ENCODE results near the gene SLC11A1.

Gene SLC11A1

DNA sequence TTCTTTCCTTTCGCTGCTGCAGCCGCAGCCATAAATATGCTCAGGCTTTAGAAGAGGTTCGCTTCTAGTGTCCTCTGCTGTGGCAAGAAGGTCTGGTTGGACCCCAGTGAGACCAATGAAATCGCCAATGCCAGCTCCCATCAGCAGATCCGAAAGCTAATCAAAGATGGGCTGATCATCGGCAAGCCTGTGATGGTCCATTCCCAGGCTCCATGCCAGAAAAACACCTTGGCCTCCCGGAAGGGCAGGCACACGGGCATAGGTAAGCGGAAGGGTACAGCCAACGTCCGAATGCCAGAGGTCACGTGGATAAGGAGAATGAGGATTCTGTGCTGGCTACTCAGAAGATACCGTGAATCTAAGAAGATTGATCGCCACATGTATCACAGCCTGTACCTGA is 28.0 kb upstream of the SLC11A1 start:
- ChIA-PET CTCF (interaction anchor here (5.0 kb wide), 1 partner anchor 52 kb away, joined by 31 read pairs; no protein-coding TSS in a partner anchor), POLR2A (ENCODE audit: low non-redundant PET) (no interaction called here)
- H3K27ac ChIP-seq: no peak overlapping the region
- TF ChIP-seq, protein P1, sequence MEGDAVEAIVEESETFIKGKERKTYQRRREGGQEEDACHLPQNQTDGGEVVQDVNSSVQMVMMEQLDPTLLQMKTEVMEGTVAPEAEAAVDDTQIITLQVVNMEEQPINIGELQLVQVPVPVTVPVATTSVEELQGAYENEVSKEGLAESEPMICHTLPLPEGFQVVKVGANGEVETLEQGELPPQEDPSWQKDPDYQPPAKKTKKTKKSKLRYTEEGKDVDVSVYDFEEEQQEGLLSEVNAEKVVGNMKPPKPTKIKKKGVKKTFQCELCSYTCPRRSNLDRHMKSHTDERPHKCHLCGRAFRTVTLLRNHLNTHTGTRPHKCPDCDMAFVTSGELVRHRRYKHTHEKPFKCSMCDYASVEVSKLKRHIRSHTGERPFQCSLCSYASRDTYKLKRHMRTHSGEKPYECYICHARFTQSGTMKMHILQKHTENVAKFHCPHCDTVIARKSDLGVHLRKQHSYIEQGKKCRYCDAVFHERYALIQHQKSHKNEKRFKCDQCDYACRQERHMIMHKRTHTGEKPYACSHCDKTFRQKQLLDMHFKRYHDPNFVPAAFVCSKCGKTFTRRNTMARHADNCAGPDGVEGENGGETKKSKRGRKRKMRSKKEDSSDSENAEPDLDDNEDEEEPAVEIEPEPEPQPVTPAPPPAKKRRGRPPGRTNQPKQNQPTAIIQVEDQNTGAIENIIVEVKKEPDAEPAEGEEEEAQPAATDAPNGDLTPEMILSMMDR (conservative IDR thresholded peaks at IDR 0.05; ENCODE audit: low read depth): no peak
- DNase-seq (ENCODE audit: low spot score): no peak

DNA sequence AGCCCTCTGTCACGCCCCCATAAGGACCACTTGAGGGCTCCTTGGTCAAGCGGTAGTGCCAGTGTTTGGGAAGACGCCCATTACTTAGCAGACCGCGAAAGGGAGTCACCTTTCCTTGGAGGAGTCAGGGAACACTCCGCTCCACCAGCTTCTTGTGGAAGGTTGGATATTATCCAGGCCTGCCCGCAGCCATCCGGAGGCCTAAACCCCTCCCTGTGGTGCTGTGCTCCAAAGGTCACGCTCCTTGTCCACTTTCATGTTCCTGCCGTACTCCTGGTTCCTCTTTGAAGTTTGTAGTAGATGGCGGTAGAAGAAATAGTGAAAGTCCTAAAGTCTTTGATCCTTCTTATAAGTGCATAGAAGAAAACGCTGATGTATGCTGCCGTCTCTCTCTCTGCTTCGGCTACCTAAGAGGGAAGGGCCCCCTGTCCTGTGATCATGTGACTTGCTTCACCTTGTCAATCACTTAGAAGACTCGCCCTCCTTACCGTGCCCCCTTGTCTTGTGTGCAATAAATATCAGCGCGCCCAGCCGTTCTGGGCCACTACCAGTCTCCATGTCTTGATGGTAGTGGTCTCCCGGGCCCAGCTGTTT is 27.1 kb upstream of the SLC11A1 start:
- no peak for DNase-seq (ENCODE audit: low spot score)
- no peak overlapping the region for H3K27ac ChIP-seq
- CTCF ChIA-PET: interaction anchor here (2.4 to 5.0 kb wide), 2 partner anchors 53 to 57 kb away, joined by 6 to 31 read pairs; no protein-coding TSS in a partner anchor
- TF ChIP-seq, protein P1 (conservative IDR thresholded peaks at IDR 0.05; ENCODE audit: low read depth): no peak
- POLR2A ChIA-PET (ENCODE audit: low non-redundant PET): no interaction called here

DNA sequence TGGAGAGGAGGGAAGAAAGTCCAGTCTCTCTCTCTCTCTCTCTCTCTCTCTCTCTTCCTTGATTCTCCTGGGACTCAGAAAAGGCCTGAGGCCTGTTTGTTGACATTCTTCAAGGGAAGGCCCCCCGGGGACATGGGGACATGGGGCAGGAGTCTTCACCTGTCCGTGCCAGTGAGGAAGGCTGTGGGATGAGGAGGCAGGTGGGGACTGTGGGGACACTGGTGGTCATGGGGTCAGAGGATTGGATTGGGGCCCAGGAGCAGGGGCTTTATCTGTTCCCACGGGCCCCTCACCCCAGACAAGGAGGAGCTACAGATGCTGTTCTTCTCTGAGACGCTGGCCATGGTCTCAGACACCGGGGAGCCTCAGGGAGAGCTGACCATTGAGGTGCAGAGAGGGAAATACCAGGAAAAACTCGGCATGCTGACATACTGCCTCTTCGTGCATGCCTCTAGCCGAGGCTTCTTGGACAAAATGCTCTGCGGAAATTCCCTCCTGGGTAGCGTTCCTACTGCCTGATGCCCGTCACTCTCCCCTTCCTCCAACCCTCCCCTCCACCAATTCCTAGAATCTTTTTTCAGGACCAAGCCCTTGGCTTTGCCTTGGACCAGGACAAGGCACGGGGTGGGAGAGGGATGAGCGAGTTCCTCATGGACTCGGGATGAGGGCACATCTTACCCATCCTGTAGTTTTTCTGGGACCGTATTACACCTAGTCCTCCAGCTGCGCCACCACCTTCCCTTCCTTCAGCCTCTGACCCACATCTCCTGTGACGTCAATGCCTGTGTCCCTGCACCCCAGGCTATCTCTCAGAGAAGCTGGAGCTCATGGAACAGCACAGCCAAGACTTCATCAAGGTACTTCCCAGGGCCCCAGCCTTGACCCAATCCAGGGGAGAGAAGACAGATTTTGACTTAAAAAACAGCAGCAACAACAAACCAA is 24.6 kb upstream of the SLC11A1 start:
- no peak for DNase-seq (ENCODE audit: low spot score)
- H3K27ac ChIP-seq: peak overlapping the region; percentile 13
- POLR2A ChIA-PET (ENCODE audit: low non-redundant PET): no interaction called here
- TF ChIP-seq, protein P1 (conservative IDR thresholded peaks at IDR 0.05; ENCODE audit: low read depth): no peak
- CTCF ChIA-PET: interaction anchor here (0.6 to 5.0 kb wide), 10 partner anchors 8 to 104 kb away, joined by 3 to 31 read pairs (median 4); no protein-coding TSS in a partner anchor

DNA sequence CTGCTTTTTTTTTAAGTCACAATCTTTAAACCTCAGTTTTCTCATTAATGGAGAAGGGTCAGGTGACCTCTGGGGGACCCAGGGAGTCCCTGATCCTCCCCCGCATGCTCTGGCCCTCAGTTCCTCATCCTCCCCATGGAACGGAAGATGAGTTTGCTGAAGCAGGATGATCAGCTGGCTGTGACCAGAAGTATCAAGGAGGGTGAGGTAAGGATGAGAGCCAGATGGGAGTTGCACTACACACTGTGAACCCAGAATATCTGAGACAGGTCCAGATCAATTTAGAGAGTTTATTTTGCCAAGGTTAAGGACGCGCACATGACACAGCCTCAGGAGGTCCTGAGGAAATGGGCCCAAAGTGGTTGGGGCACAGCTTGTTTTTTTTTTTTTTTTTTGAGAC is 21.6 kb upstream of the SLC11A1 start:
- POLR2A ChIA-PET (ENCODE audit: low non-redundant PET): no interaction called here

DNA sequence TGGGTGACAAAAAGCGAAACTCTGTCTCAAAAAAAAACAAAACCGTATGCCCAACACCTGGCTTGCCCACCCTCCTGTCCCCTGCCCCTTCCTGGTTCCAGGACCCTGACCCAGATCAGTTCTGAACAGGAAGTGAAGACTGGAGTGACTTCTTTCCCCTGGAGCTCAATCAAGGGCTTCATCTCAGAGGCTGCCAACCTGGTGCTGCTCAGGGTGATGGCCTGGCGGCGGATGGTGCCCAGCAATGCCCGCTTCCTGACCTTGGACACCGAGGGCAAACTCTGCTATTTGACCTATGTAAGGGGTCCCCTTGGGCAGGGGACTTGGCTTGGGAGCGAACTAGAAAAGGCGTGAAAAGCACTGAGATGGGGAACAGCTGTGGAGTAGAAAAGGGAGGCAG is 19.5 kb upstream of the SLC11A1 start:
- ChIA-PET POLR2A (ENCODE audit: low non-redundant PET) (no interaction called here), CTCF (interaction anchor here (0.6 kb wide), 2 partner anchors 23 to 60 kb away, joined by 3 to 4 read pairs; no protein-coding TSS in a partner anchor)
- no peak overlapping the region for H3K27ac ChIP-seq
- TF ChIP-seq, protein P1 (conservative IDR thresholded peaks at IDR 0.05; ENCODE audit: low read depth): no peak
- no peak for DNase-seq (ENCODE audit: low spot score)

More for the DNA sequence above, 21.6 kb upstream of the SLC11A1 start:
- CTCF ChIA-PET: no interaction called here
- H3K27ac ChIP-seq: no peak overlapping the region
- TF ChIP-seq, protein P1 (conservative IDR thresholded peaks at IDR 0.05; ENCODE audit: low read depth): no peak
- DNase-seq (ENCODE audit: low spot score): no peak

DNA sequence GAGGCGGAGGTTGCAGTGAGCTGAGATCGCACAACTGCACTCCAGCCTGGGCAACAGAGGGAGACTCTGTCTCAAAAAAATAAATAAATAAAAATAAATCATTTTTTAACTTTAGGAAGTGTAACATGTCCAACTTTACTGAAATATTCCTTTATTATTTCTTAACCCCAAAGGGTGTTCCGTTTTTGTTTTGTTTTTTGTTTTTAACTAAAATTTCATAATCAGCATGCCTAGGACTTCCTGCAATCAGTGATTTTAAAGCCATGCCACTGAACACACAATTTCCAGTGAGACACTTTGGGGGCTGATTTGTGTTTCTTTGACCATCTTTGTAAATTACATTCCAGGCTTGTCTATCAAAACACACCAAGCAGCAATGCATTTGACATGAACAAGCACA is 18.3 kb upstream of the SLC11A1 start:
- CTCF ChIA-PET: no interaction called here

More for the DNA sequence above, 18.3 kb upstream of the SLC11A1 start:
- POLR2A ChIA-PET (ENCODE audit: low non-redundant PET): no interaction called here
- TF ChIP-seq, protein P1 (conservative IDR thresholded peaks at IDR 0.05; ENCODE audit: low read depth): no peak
- H3K27ac ChIP-seq: no peak overlapping the region
- no peak for DNase-seq (ENCODE audit: low spot score)
